ENCODE measurements around the gene RPAP2. TPM values are rescaled to one million over a fixed set of nuclear protein-coding genes. Genes with fewer than 3 reads are reported as not detected.

Gene RPAP2
- total and polyA plus RNA-seq, 2 donors (not counting 3 experiments of a cell fraction or from before 2014, with no cell fraction given): 4.3 to 24.9 TPM

- Histone ChIP-seq H3K27ac (ENCODE audit: insufficient read depth, low read depth, low read length) (no peak overlapping the region), H3K36me3 (ENCODE audit: control insufficient read depth in 2 of 2, extremely low read depth in 1 of 2, insufficient read depth in 2 of 2, low read length in 2 of 2) (peaks cover 0 to 3% of the 10 kb centered on the region in 2 experiments), H4K20me1 (replicated peaks; ENCODE audit: control insufficient read depth, extremely low read depth, insufficient read depth, low read length) (no peaks in the 10 kb centered on the region), H3K79me2 (ENCODE audit: control insufficient read depth, insufficient read depth, low read length) (no peaks in the 10 kb centered on the region), H3K27me3 (ENCODE audit: control insufficient read depth in 2 of 2, insufficient read depth in 2 of 2, low read length in 2 of 2) (no peaks in the 10 kb centered on the region), H3K9me3 (replicated peaks; ENCODE audit: control insufficient read depth, insufficient read depth, low read length) (no peaks in the 10 kb centered on the region), H3K4me1 (ENCODE audit: control insufficient read depth, extremely low read depth, insufficient read depth, low read length) (no peaks in the 10 kb centered on the region), H2AFZ (ENCODE audit: low read depth, low read length) (no peak overlapping the region), H3K4me2 (ENCODE audit: insufficient read depth, low read length) (no peak overlapping the region), H3K4me3 (replicated peaks in 1 of 3; ENCODE audit: insufficient read depth in 1 of 3, low read depth in 1 of 3, low read length in 3 of 3) (no peak overlapping the region), H3K9ac (replicated peaks; ENCODE audit: extremely low read depth, insufficient read depth, low read length) (no peak overlapping the region), H3K9me1 (replicated peaks; ENCODE audit: control insufficient read depth, extremely low read depth, insufficient read depth, low read length) (no peaks in the 10 kb centered on the region)
- no TSS peak for BruUV-seq (replicated peaks)
- TF ChIP-seq JUN (IDR thresholded peaks at IDR 0.05; ENCODE audit: borderline replicate concordance, insufficient read depth, insufficient read length, low read depth): no peak
- TF ChIP-seq FOS (IDR thresholded peaks at IDR 0.05; ENCODE audit: borderline replicate concordance, insufficient read depth, low read length): no peak
- TF ChIP-seq, protein P1, sequence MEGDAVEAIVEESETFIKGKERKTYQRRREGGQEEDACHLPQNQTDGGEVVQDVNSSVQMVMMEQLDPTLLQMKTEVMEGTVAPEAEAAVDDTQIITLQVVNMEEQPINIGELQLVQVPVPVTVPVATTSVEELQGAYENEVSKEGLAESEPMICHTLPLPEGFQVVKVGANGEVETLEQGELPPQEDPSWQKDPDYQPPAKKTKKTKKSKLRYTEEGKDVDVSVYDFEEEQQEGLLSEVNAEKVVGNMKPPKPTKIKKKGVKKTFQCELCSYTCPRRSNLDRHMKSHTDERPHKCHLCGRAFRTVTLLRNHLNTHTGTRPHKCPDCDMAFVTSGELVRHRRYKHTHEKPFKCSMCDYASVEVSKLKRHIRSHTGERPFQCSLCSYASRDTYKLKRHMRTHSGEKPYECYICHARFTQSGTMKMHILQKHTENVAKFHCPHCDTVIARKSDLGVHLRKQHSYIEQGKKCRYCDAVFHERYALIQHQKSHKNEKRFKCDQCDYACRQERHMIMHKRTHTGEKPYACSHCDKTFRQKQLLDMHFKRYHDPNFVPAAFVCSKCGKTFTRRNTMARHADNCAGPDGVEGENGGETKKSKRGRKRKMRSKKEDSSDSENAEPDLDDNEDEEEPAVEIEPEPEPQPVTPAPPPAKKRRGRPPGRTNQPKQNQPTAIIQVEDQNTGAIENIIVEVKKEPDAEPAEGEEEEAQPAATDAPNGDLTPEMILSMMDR (IDR thresholded peaks at IDR 0.05; ENCODE audit: extremely low read depth in 1 of 2, insufficient read depth in 1 of 2, low read depth in 1 of 2, low read length in 2 of 2): no peak
- TF ChIP-seq MAX (IDR thresholded peaks at IDR 0.05; ENCODE audit: insufficient read depth, insufficient read length): no peak
- TF ChIP-seq POLR2AphosphoS5 (IDR thresholded peaks at IDR 0.05; ENCODE audit: insufficient read depth, low read depth, low read length): no peak
- no peak for TF ChIP-seq MYC (IDR thresholded peaks at IDR 0.05; ENCODE audit: low read depth, low read length)
- TF ChIP-seq GATA2 (IDR thresholded peaks at IDR 0.05; ENCODE audit: insufficient read depth, insufficient read length, low read depth, low read length): no peak
- TF ChIP-seq EZH2 (IDR thresholded peaks at IDR 0.05; ENCODE audit: borderline replicate concordance, low read depth, low read length, severe bottlenecking): no peak
- no peak for TF ChIP-seq POLR2A (IDR thresholded peaks at IDR 0.05; ENCODE audit: low read depth, low read length)
- ChIA-PET POLR2A (no interaction called here), CTCF (no interaction called here)
- FAIRE-seq (no peak), DNase-seq (ENCODE audit: low read depth, low spot score) (no peak)
- intact Hi-C loops (cut with micrococcal nuclease): no loop called here
- dilution Hi-C loops (cut with MboI; ENCODE audit: extremely low pct_ligation_motif_present, low sequenced_read_pairs): no loop called here
Observed at GRCh38 chr1:92365378-92366039, 66.7 kb downstream of the RPAP2 start.

All from endothelial cell of umbilical vein (primary cell).